WTC11 (cell line): ENCODE results near the gene COX5A. TPM values are rescaled to one million over a fixed set of nuclear protein-coding genes. Genes with fewer than 3 reads are reported as not detected.

Experiments
- ATF1 ChIP-seq: sonication (generic); formaldehyde crosslinking; IDR thresholded peaks from 2 replicates; pipeline ENCODE4 v1.8.1; 2023; ENCODE audit warnings: mild to moderate bottlenecking, moderate library complexity, missing genetic modification reagents
- CBFB ChIP-seq: sonication (generic); formaldehyde crosslinking; IDR thresholded peaks from 2 replicates; pipeline ENCODE4 v1.8.1; 2022; ENCODE audit warnings: mild to moderate bottlenecking, low read depth, missing genetic modification reagents
- CREM ChIP-seq: sonication (generic); formaldehyde crosslinking; IDR thresholded peaks from 2 replicates; pipeline ENCODE4 v1.8.1; 2022; ENCODE audit warnings: mild to moderate bottlenecking, missing genetic modification reagents, moderate library complexity
- CTCF ChIP-seq: fragments of 200-600 bp; IDR thresholded peaks from 2 replicates; pipeline ENCODE4 v1.8.0; 2022; ENCODE audit warnings: antibody characterized with exemption
- EMX1 ChIP-seq: fragments of 250-450 bp; sonication (Bioruptor Pico); IDR thresholded peaks from 2 replicates; pipeline ENCODE4 v1.8.0; 2021; ENCODE audit warnings: mild to moderate bottlenecking
- ETV6 ChIP-seq: sonication (generic); formaldehyde crosslinking; IDR thresholded peaks from 2 replicates; pipeline ENCODE4 v1.8.1; 2022; ENCODE audit warnings: mild to moderate bottlenecking, missing genetic modification reagents
- FOXK1 ChIP-seq: sonication (generic); formaldehyde crosslinking; IDR thresholded peaks from 2 replicates; pipeline ENCODE4 v1.8.0; 2022; ENCODE audit warnings: mild to moderate bottlenecking, moderate library complexity, missing genetic modification reagents
- FOXP1 ChIP-seq: sonication (generic); formaldehyde crosslinking; IDR thresholded peaks from 2 replicates; pipeline ENCODE4 v1.8.0; 2022; ENCODE audit warnings: missing genetic modification reagents, mild to moderate bottlenecking, moderate library complexity, borderline replicate concordance
- IRF2 ChIP-seq: sonication (generic); formaldehyde crosslinking; IDR thresholded peaks from 2 replicates; pipeline ENCODE4 v1.8.0; 2022; ENCODE audit warnings: low read depth, missing genetic modification reagents, borderline replicate concordance
- JAZF1 ChIP-seq: fragments of 250-450 bp; sonication (Bioruptor Pico); IDR thresholded peaks from 2 replicates; pipeline ENCODE4 v1.9.0; 2021; ENCODE audit warnings: moderate library complexity, mild to moderate bottlenecking, inconsistent platforms
- KAT7 ChIP-seq: sonication (generic); formaldehyde crosslinking; IDR thresholded peaks from 2 replicates; pipeline ENCODE4 v1.8.1; 2023; ENCODE audit warnings: missing genetic modification reagents, mild to moderate bottlenecking, borderline replicate concordance
- NR1H2 ChIP-seq: sonication (generic); formaldehyde crosslinking; IDR thresholded peaks from 2 replicates; pipeline ENCODE4 v1.9.0; 2021; ENCODE audit warnings: mild to moderate bottlenecking, moderate library complexity, missing genetic modification reagents
- RELA ChIP-seq: sonication (generic); formaldehyde crosslinking; IDR thresholded peaks from 2 replicates; pipeline ENCODE4 v1.8.1; 2022; ENCODE audit warnings: missing genetic modification reagents, mild to moderate bottlenecking, borderline replicate concordance
- TCF7 ChIP-seq: sonication (generic); formaldehyde crosslinking; IDR thresholded peaks from 2 replicates; pipeline ENCODE4 v1.8.0; 2022; ENCODE audit warnings: mild to moderate bottlenecking, low read depth, missing genetic modification reagents, moderate library complexity
- ZNF281 ChIP-seq: sonication (generic); formaldehyde crosslinking; IDR thresholded peaks from 2 replicates; pipeline ENCODE4 v1.8.0; 2023; ENCODE audit warnings: mild to moderate bottlenecking, missing genetic modification reagents
- ZNF396 ChIP-seq: fragments of 250-450 bp; sonication (Bioruptor Pico); IDR thresholded peaks from 2 replicates; pipeline ENCODE4 v1.8.0; 2021; ENCODE audit warnings: mild to moderate bottlenecking, moderate library complexity, borderline replicate concordance
- ZNF671 ChIP-seq: fragments of 250-450 bp; sonication (Bioruptor Pico); IDR thresholded peaks from 2 replicates; pipeline ENCODE4 v1.8.0; 2021; ENCODE audit warnings: mild to moderate bottlenecking
- total RNA-seq: library from RNA; stranded (reverse); gene quantifications from 3 replicates; pipeline ENCODE4 v1.2.3, GENCODE V29; 2021
- TF ChIP-seq, protein P1 (sequence below): fragments of 250-450 bp; sonication (Bioruptor Pico); IDR thresholded peaks from 2 replicates; pipeline ENCODE4 v1.8.0; 2021; ENCODE audit warnings: mild to moderate bottlenecking
- TF ChIP-seq, protein P2 (sequence below): sonication (generic); formaldehyde crosslinking; IDR thresholded peaks from 2 replicates; pipeline ENCODE4 v1.8.1; 2023; ENCODE audit warnings: mild to moderate bottlenecking, missing genetic modification reagents, borderline replicate concordance
- TF ChIP-seq, protein P3 (sequence below): sonication (generic); formaldehyde crosslinking; IDR thresholded peaks from 2 replicates; pipeline ENCODE4 v1.8.0; 2022; ENCODE audit warnings: mild to moderate bottlenecking, missing genetic modification reagents
- TF ChIP-seq, protein P4 (sequence below): sonication (generic); formaldehyde crosslinking; IDR thresholded peaks from 2 replicates; pipeline ENCODE4 v1.8.0; 2022; ENCODE audit warnings: mild to moderate bottlenecking, missing genetic modification reagents
- TF ChIP-seq, protein P5 (sequence below): sonication (generic); formaldehyde crosslinking; IDR thresholded peaks from 2 replicates; pipeline ENCODE4 v1.8.1; 2022; ENCODE audit warnings: mild to moderate bottlenecking, moderate library complexity, missing genetic modification reagents
- TF ChIP-seq, protein P6 (sequence below): sonication (generic); formaldehyde crosslinking; IDR thresholded peaks from 2 replicates; pipeline ENCODE4 v1.8.0; 2022; ENCODE audit warnings: mild to moderate bottlenecking, missing genetic modification reagents
- TF ChIP-seq, protein P7 (sequence below): fragments of 250-450 bp; sonication (Bioruptor Pico); IDR thresholded peaks from 2 replicates; pipeline ENCODE4 v1.9.0; 2021; ENCODE audit warnings: moderate library complexity, mild to moderate bottlenecking, inconsistent platforms, borderline replicate concordance

The COX5A gene
- total RNA-seq, 1 experiment from 2014 or later = 354 TPM

- TF ChIP-seq CTCF (no peak), RELA (CRISPR knock-in tag) (peak; percentile 96; the same call in 1 of the 2 replicates), FOXK1 (CRISPR knock-in tag) (peak; percentile 97), CREM (CRISPR knock-in tag) (peak; percentile 89), ZNF396 (CRISPR knock-in tag) (no peak), KAT7 (CRISPR knock-in tag) (peak; percentile 99), FOXP1 (CRISPR knock-in tag) (peak; percentile 99), JAZF1 (no peak), IRF2 (peak; percentile 92), ZNF281 (CRISPR knock-in tag) (peak; percentile 98), CBFB (peak; percentile 99), NR1H2 (CRISPR knock-in tag) (peak; percentile 96), TCF7 (CRISPR knock-in tag) (peak; percentile 98), ZNF671 (CRISPR knock-in tag) (no peak), EMX1 (CRISPR knock-in tag) (no peak), ATF1 (CRISPR knock-in tag) (peak; percentile 94), ETV6 (CRISPR knock-in tag) (peak; percentile 97)
- TF ChIP-seq, protein P1, sequence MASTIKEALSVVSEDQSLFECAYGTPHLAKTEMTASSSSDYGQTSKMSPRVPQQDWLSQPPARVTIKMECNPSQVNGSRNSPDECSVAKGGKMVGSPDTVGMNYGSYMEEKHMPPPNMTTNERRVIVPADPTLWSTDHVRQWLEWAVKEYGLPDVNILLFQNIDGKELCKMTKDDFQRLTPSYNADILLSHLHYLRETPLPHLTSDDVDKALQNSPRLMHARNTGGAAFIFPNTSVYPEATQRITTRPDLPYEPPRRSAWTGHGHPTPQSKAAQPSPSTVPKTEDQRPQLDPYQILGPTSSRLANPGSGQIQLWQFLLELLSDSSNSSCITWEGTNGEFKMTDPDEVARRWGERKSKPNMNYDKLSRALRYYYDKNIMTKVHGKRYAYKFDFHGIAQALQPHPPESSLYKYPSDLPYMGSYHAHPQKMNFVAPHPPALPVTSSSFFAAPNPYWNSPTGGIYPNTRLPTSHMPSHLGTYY (CRISPR knock-in tag) = 0 out of 2 replicates have a peak, but pooled peaks have one; percentile 26
- TF ChIP-seq, protein P2, sequence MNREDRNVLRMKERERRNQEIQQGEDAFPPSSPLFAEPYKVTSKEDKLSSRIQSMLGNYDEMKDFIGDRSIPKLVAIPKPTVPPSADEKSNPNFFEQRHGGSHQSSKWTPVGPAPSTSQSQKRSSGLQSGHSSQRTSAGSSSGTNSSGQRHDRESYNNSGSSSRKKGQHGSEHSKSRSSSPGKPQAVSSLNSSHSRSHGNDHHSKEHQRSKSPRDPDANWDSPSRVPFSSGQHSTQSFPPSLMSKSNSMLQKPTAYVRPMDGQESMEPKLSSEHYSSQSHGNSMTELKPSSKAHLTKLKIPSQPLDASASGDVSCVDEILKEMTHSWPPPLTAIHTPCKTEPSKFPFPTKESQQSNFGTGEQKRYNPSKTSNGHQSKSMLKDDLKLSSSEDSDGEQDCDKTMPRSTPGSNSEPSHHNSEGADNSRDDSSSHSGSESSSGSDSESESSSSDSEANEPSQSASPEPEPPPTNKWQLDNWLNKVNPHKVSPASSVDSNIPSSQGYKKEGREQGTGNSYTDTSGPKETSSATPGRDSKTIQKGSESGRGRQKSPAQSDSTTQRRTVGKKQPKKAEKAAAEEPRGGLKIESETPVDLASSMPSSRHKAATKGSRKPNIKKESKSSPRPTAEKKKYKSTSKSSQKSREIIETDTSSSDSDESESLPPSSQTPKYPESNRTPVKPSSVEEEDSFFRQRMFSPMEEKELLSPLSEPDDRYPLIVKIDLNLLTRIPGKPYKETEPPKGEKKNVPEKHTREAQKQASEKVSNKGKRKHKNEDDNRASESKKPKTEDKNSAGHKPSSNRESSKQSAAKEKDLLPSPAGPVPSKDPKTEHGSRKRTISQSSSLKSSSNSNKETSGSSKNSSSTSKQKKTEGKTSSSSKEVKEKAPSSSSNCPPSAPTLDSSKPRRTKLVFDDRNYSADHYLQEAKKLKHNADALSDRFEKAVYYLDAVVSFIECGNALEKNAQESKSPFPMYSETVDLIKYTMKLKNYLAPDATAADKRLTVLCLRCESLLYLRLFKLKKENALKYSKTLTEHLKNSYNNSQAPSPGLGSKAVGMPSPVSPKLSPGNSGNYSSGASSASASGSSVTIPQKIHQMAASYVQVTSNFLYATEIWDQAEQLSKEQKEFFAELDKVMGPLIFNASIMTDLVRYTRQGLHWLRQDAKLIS = peak; percentile 96; the same call in 1 of the 2 replicates
- TF ChIP-seq, protein P3, sequence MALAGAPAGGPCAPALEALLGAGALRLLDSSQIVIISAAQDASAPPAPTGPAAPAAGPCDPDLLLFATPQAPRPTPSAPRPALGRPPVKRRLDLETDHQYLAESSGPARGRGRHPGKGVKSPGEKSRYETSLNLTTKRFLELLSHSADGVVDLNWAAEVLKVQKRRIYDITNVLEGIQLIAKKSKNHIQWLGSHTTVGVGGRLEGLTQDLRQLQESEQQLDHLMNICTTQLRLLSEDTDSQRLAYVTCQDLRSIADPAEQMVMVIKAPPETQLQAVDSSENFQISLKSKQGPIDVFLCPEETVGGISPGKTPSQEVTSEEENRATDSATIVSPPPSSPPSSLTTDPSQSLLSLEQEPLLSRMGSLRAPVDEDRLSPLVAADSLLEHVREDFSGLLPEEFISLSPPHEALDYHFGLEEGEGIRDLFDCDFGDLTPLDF = peak; percentile 98
- TF ChIP-seq, protein P4, sequence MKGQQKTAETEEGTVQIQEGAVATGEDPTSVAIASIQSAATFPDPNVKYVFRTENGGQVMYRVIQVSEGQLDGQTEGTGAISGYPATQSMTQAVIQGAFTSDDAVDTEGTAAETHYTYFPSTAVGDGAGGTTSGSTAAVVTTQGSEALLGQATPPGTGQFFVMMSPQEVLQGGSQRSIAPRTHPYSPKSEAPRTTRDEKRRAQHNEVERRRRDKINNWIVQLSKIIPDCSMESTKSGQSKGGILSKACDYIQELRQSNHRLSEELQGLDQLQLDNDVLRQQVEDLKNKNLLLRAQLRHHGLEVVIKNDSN = peak; percentile 96
- TF ChIP-seq, protein P5, sequence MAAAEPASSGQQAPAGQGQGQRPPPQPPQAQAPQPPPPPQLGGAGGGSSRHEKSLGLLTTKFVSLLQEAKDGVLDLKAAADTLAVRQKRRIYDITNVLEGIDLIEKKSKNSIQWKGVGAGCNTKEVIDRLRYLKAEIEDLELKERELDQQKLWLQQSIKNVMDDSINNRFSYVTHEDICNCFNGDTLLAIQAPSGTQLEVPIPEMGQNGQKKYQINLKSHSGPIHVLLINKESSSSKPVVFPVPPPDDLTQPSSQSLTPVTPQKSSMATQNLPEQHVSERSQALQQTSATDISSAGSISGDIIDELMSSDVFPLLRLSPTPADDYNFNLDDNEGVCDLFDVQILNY (CRISPR knock-in tag) = peak; percentile 96
- TF ChIP-seq, protein P6, sequence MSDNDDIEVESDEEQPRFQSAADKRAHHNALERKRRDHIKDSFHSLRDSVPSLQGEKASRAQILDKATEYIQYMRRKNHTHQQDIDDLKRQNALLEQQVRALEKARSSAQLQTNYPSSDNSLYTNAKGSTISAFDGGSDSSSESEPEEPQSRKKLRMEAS = peak; percentile 99
- TF ChIP-seq, protein P7, sequence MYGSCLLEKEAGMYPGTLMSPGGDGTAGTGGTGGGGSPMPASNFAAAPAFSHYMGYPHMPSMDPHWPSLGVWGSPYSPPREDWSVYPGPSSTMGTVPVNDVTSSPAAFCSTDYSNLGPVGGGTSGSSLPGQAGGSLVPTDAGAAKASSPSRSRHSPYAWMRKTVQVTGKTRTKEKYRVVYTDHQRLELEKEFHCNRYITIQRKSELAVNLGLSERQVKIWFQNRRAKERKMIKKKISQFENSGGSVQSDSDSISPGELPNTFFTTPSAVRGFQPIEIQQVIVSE (CRISPR knock-in tag) = no peak
Observed at GRCh38 chr15:74955796-74956647, 18.1 kb upstream of the COX5A start (continued).
